ENCODE data around the gene BRINP3.

BRINP3 gene

GRCh38 chr1:190296453-190296852 lies 181.2 kb downstream of the BRINP3 start:
- no peak for TF ChIP-seq CTCF (IDR thresholded peaks at IDR 0.05; ENCODE audit: low read length)
- TF ChIP-seq EZH2 (IDR thresholded peaks at IDR 0.05; ENCODE audit: borderline replicate concordance, low read length): no peak
- Histone ChIP-seq H3K9me2 (ENCODE audit: low read depth, low read length) (no peaks in the 10 kb centered on the region), H3K27me3 (ENCODE audit: insufficient read depth, low read length) (no peaks in the 10 kb centered on the region), H3K79me2 (ENCODE audit: insufficient read depth, low read length) (no peaks in the 10 kb centered on the region), H4K20me1 (ENCODE audit: insufficient read depth, low read length) (no peaks in the 10 kb centered on the region), H3K27ac (ENCODE audit: low read depth, low read length, poor library complexity, severe bottlenecking) (no peak overlapping the region), H3K9ac (ENCODE audit: low read length) (no peak overlapping the region), H3K9me3 (ENCODE audit: low read length) (no peaks in the 10 kb centered on the region), H3K4me1 (ENCODE audit: insufficient read depth, low read length, severe bottlenecking) (no peaks in the 10 kb centered on the region), H2AFZ (ENCODE audit: low read length) (no peak overlapping the region), H3K4me2 (ENCODE audit: low read length) (no peak overlapping the region), H3K36me3 (ENCODE audit: insufficient read depth, low read length) (no peaks in the 10 kb centered on the region), H3F3A (ENCODE audit: insufficient read depth, low read length) (no peaks in the 10 kb centered on the region), H3K4me3 (ENCODE audit: low read depth, low read length, poor library complexity, severe bottlenecking) (no peak overlapping the region)

- Histone ChIP-seq H3K79me2 (ENCODE audit: insufficient read depth, low read length) (no peaks in the 10 kb centered on the region), H3K9ac (ENCODE audit: low read length) (no peak overlapping the region), H3F3A (ENCODE audit: insufficient read depth, low read length) (no peaks in the 10 kb centered on the region), H2AFZ (ENCODE audit: low read length) (no peak overlapping the region), H3K4me3 (ENCODE audit: low read depth, low read length, poor library complexity, severe bottlenecking) (no peak overlapping the region), H3K4me1 (ENCODE audit: insufficient read depth, low read length, severe bottlenecking) (no peaks in the 10 kb centered on the region), H4K20me1 (ENCODE audit: insufficient read depth, low read length) (no peaks in the 10 kb centered on the region), H3K36me3 (ENCODE audit: insufficient read depth, low read length) (no peaks in the 10 kb centered on the region), H3K9me2 (ENCODE audit: low read depth, low read length) (no peaks in the 10 kb centered on the region), H3K9me3 (ENCODE audit: low read length) (no peaks in the 10 kb centered on the region), H3K27ac (ENCODE audit: low read depth, low read length, poor library complexity, severe bottlenecking) (no peak overlapping the region), H3K4me2 (ENCODE audit: low read length) (no peak overlapping the region), H3K27me3 (ENCODE audit: insufficient read depth, low read length) (no peaks in the 10 kb centered on the region)
- TF ChIP-seq EZH2 (IDR thresholded peaks at IDR 0.05; ENCODE audit: borderline replicate concordance, low read length) (no peak), CTCF (IDR thresholded peaks at IDR 0.05; ENCODE audit: low read length) (no peak)
Observed at GRCh38 chr1:190289897-190290296, 187.8 kb downstream of the BRINP3 start.

- H3K4me2 ChIP-seq (ENCODE audit: low read length): no peak overlapping the region
- H2AFZ ChIP-seq (ENCODE audit: low read length): no peak overlapping the region
- no peaks in the 10 kb centered on the region for H3F3A ChIP-seq (ENCODE audit: insufficient read depth, low read length)
- H3K36me3 ChIP-seq (ENCODE audit: insufficient read depth, low read length): no peaks in the 10 kb centered on the region
- no peaks in the 10 kb centered on the region for H3K27me3 ChIP-seq (ENCODE audit: insufficient read depth, low read length)
- no peaks in the 10 kb centered on the region for H3K9me3 ChIP-seq (ENCODE audit: low read length)
- H3K4me1 ChIP-seq (ENCODE audit: insufficient read depth, low read length, severe bottlenecking): no peaks in the 10 kb centered on the region
- H3K27ac ChIP-seq (ENCODE audit: low read depth, low read length, poor library complexity, severe bottlenecking): no peak overlapping the region
- H3K4me3 ChIP-seq (ENCODE audit: low read depth, low read length, poor library complexity, severe bottlenecking): no peak overlapping the region
- TF ChIP-seq CTCF (IDR thresholded peaks at IDR 0.05; ENCODE audit: low read length) (no peak), EZH2 (IDR thresholded peaks at IDR 0.05; ENCODE audit: borderline replicate concordance, low read length) (no peak)
- no peaks in the 10 kb centered on the region for H3K79me2 ChIP-seq (ENCODE audit: insufficient read depth, low read length)
- H4K20me1 ChIP-seq (ENCODE audit: insufficient read depth, low read length): no peaks in the 10 kb centered on the region
- H3K9me2 ChIP-seq (ENCODE audit: low read depth, low read length): no peaks in the 10 kb centered on the region
- no peak overlapping the region for H3K9ac ChIP-seq (ENCODE audit: low read length)
Observed at GRCh38 chr1:190286111-190286510, 191.6 kb downstream of the BRINP3 start.
